ENCODE data around the gene LSAMP. TPM values are rescaled to one million over a fixed set of nuclear protein-coding genes. Genes with fewer than 3 reads are reported as not detected.

LSAMP gene
- total and polyA plus RNA-seq, 7 donors, result 0.23 to 47.1 (median 22.9) TPM

DNA sequence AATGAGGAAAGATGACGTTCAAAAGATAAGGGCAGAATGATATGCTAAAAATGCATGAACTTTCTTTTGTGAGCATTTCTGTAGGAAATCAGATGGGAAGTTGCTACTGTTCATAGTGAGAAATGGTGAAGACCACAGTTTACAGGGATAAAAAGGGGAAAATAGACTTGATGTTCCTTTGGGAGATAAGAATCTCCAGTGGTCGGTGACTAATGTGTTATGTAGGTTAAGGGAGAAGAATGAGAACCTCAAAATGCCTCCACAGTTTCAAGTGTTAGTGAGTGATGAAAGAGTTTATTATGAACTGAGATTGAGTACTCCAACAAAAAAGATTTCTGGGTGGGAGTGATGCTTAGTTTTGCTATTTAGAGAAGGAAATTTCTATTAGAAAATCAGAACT is 247.2 kb downstream of the LSAMP start:
- no peak overlapping the region for H3K27ac ChIP-seq
- no peaks in the 10 kb centered on the region for H3K27me3 ChIP-seq
- intact Hi-C loops (cut with DNase I), result no loop called here
- H3K4me3 ChIP-seq, result no peak overlapping the region
- TF ChIP-seq EP300 (IDR thresholded peaks at IDR 0.05) (no peak), POLR2A (IDR thresholded peaks at IDR 0.05) (no peak), CTCF (IDR thresholded peaks at IDR 0.05) (no peak), POLR2AphosphoS5 (IDR thresholded peaks at IDR 0.05) (no peak)
- DNase-seq, result no peak
- WGBS, 2 donors, result 75 to 76% methylated on average over 2 of the region's 2 CpGs
- no peaks in the 10 kb centered on the region for H3K9me3 ChIP-seq
- no peaks in the 10 kb centered on the region for H3K36me3 ChIP-seq
- H3K4me1 ChIP-seq, result no peaks in the 10 kb centered on the region

GRCh38 chr3:116192464-116192863 is 252.8 kb downstream of the LSAMP start:
- TF ChIP-seq EP300 (IDR thresholded peaks at IDR 0.05), result no peak
- TF ChIP-seq POLR2A (IDR thresholded peaks at IDR 0.05), result no peak
- no peak for TF ChIP-seq CTCF (IDR thresholded peaks at IDR 0.05)
- no peak for TF ChIP-seq POLR2AphosphoS5 (IDR thresholded peaks at IDR 0.05)
- H3K4me3 ChIP-seq, result no peak overlapping the region
- H3K27ac ChIP-seq, result no peak overlapping the region
- DNase-seq, result no peak
- H3K4me1 ChIP-seq, result no peaks in the 10 kb centered on the region
- no peaks in the 10 kb centered on the region for H3K27me3 ChIP-seq
- intact Hi-C loops (cut with DNase I), result no loop called here
- H3K36me3 ChIP-seq, result no peaks in the 10 kb centered on the region
- WGBS, 2 donors, result 85 to 87% methylated on average over 1 of the region's 1 CpG
- no peaks in the 10 kb centered on the region for H3K9me3 ChIP-seq

DNA sequence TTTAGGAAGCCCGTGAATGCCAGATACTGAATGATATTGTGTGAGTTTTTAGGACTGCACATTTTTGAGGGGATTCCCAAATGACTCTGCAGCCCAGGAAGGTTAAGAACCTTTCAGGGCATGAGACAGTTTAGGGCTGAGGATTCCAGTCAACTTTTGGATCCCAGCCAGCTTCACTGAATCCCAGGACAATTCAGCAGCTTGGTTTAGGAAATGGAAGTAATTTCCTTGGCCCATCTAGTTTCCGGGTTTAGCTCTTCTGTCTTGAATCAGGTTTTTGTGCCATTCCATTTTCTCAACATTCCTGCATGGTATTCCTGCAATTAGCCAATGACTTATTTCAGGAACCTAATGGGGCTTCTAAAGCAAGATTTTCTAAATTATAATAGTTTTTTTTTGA is 253.9 kb downstream of the LSAMP start:
- H3K27ac ChIP-seq, result no peak overlapping the region
- no peaks in the 10 kb centered on the region for H3K36me3 ChIP-seq
- H3K9me3 ChIP-seq, result no peaks in the 10 kb centered on the region
- H3K27me3 ChIP-seq, result no peaks in the 10 kb centered on the region
- WGBS, 2 donors, result 80 to 81% methylated on average over 2 of the region's 2 CpGs
- no peaks in the 10 kb centered on the region for H3K4me1 ChIP-seq
- intact Hi-C loops (cut with DNase I), result no loop called here
- TF ChIP-seq CTCF (IDR thresholded peaks at IDR 0.05), result no peak
- TF ChIP-seq POLR2A (IDR thresholded peaks at IDR 0.05), result no peak
- no peak for TF ChIP-seq POLR2AphosphoS5 (IDR thresholded peaks at IDR 0.05)
- TF ChIP-seq EP300 (IDR thresholded peaks at IDR 0.05), result no peak
- no peak for DNase-seq
- no peak overlapping the region for H3K4me3 ChIP-seq

DNA sequence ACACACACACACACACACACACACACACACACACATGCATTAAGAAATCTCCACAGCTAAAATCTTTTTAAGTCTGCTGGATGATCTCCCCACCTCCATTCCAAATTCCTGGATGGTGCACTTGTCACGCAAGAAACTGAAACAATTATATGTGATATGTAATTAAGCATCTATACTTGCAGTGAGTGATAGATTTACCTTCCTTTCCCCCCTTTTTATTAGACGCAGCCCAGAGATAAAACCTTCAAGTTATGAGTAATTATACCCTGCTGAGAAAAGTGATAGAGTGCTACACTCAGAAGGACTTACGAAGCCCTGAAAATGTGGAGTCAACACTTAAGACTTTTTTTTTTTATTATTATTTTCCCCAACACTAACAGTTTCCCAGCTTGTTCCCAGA is 255.2 kb downstream of the LSAMP start:
- TF ChIP-seq POLR2AphosphoS5 (IDR thresholded peaks at IDR 0.05) (no peak), POLR2A (IDR thresholded peaks at IDR 0.05) (no peak), CTCF (IDR thresholded peaks at IDR 0.05) (no peak), EP300 (IDR thresholded peaks at IDR 0.05) (no peak)
- Histone ChIP-seq H3K27ac (no peak overlapping the region), H3K4me1 (no peaks in the 10 kb centered on the region), H3K27me3 (no peaks in the 10 kb centered on the region), H3K36me3 (no peaks in the 10 kb centered on the region), H3K9me3 (no peaks in the 10 kb centered on the region), H3K4me3 (no peak overlapping the region)
- intact Hi-C loops (cut with DNase I), result no loop called here
- WGBS, 2 donors, result 81 to 88% methylated on average over 3 of the region's 3 CpGs
- DNase-seq, result no peak

DNA sequence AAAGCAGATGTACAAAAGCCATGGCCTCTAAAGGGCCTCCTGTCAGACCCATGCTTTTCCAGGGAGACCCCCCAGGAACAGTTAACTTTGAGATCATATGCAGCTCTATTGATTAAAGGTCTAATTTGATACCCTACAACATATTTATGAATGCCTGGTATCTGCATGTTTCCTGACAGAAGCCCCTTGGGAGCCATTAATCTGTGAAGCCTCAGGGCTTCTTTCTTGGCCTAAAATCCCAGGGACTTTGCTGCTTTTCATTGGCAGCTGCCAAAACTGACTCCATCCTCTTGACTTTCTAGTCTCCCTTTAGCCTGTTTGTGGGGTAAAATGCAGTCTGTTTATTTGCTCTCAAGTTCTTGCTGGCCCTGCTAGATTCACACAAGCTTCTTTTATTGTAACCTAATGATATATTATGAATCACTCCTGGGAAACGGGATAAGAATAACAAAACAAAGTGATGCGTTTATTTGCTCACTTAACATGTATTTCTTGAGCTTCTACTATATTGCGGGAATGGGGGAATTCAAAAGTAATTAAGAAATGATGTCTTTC is 257.0 kb downstream of the LSAMP start:
- no peak overlapping the region for H3K4me3 ChIP-seq
- TF ChIP-seq POLR2A (IDR thresholded peaks at IDR 0.05) (no peak), EP300 (IDR thresholded peaks at IDR 0.05) (no peak), CTCF (IDR thresholded peaks at IDR 0.05) (no peak), POLR2AphosphoS5 (IDR thresholded peaks at IDR 0.05) (no peak)
- WGBS, 2 donors, result 72 to 74% methylated on average over 3 of the region's 3 CpGs
- intact Hi-C loops (cut with DNase I), result no loop called here
- no peaks in the 10 kb centered on the region for H3K36me3 ChIP-seq
- H3K27ac ChIP-seq, result no peak overlapping the region
- H3K9me3 ChIP-seq, result no peaks in the 10 kb centered on the region
- DNase-seq, result no peak
- no peaks in the 10 kb centered on the region for H3K27me3 ChIP-seq
- no peaks in the 10 kb centered on the region for H3K4me1 ChIP-seq

Data from sigmoid colon (tissue), 7 donors.